Skin epidermis (tissue), 12 donors: ENCODE results near the gene MED8.

Source experiments
- H3K27ac ChIP-seq, 21 experiments: fragments of 200-600 bp; sonication (generic) in 11 of 21; one replicate each; pipeline ENCODE4 v1.5.0; 2020; ENCODE audit warnings: mild to moderate bottlenecking in 3 of 21, inconsistent platforms in 2 of 21, moderate library complexity in 2 of 21
- H3K4me3 ChIP-seq, 7 experiments: fragments of 200-600 bp; sonication (generic) in 2 of 7; one replicate each; pipeline ENCODE4 v1.5.0; 2020; ENCODE audit warnings: inconsistent platforms in 2 of 7, mild to moderate bottlenecking in 2 of 7, moderate library complexity in 1 of 7

MED8 gene

DNA sequence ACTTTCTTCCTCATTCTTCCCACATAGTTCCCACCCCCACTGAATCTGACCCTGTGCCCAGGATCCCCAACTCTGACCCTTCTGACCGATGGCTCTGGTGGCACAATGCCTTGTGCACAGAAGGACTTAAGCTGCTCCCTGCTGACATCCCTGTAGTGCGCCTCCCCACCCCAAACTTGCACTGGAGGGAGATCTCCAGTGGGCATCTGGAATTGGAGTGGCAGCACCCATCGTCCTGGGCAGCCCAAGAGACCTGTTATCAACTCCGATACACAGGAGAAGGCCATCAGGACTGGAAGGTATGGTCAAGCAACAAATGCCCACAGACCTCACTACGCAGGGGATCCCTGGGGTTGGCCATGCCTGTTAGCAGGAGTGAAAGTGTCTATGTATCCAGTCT, 43.0 kb downstream of the MED8 start:
- peak overlapping the region in 1 of 21 experiments; percentile 6 for H3K27ac ChIP-seq
- H3K4me3 ChIP-seq: no peak overlapping the region

- H3K4me3 ChIP-seq: no peak overlapping the region
- no peak overlapping the region for H3K27ac ChIP-seq
Measured at GRCh38 chr1:43345120-43345519, 44.5 kb downstream of the MED8 start.

GRCh38 chr1:43344267-43344850, 45.2 kb downstream of the MED8 start:
- Histone ChIP-seq H3K4me3 (no peak overlapping the region), H3K27ac (no peak overlapping the region)

- H3K4me3 ChIP-seq: no peak overlapping the region
- H3K27ac ChIP-seq: no peak overlapping the region
Measured at GRCh38 chr1:43340559-43340958, 49.0 kb downstream of the MED8 start.

DNA sequence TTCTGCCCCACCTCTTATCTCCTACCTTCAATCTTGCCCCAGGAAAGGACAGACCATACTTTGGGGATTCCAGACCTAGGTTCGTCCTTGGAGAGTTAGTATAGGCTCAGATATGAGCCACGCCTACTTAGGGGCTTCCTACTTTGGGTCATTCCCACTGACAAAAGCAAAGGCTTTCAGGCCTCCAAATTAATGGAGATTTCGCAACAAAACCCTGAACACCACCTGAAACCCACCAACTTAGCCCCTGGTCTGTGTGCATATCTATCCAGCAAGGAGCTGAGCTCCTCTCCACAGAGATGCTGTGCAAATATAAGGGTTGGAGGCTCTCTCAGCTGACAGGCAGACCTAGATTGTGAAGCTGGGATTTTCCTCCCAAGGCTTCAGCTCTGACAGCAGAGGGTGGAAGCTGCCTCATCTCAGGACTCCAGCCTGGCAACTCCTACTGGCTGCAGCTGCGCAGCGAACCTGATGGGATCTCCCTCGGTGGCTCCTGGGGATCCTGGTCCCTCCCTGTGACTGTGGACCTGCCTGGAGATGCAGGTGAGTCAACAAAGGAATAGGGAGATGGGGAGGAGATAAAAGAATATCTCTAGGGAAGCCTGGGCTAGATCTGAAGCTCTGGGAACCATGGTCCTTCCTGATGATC, 49.9 kb downstream of the MED8 start:
- Histone ChIP-seq H3K27ac (no peak overlapping the region), H3K4me3 (no peak overlapping the region)

GRCh38 chr1:43338001-43338400, 51.6 kb downstream of the MED8 start:
- H3K27ac ChIP-seq: no peak overlapping the region
- H3K4me3 ChIP-seq: no peak overlapping the region

DNA sequence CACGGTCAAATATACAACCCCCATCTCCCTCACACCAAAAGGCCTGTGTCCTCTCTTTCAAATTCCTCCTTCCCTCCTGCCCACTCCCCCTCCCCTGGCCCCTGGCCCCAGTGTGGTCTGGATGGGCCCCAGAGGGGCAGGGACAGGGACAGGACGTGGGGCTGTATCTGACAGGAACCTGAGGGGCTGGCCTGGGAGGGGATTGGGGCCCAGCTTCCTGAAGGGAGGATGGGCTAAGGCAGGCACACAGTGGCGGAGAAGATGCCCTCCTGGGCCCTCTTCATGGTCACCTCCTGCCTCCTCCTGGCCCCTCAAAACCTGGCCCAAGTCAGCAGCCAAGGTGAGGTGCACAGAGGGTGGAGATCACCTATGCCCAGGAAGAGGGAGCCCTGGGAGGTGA, 52.0 kb downstream of the MED8 start, which contains the start of gene MPL:
TSS of gene MPL (plus strand) at position 231 of the 400 bp plus-strand sequence. CDS start at position 262, 31 bp downstream.
- Histone ChIP-seq H3K27ac (no peak within 1 kb of the TSS), H3K4me3 (no peak within 1 kb of the TSS)

DNA sequence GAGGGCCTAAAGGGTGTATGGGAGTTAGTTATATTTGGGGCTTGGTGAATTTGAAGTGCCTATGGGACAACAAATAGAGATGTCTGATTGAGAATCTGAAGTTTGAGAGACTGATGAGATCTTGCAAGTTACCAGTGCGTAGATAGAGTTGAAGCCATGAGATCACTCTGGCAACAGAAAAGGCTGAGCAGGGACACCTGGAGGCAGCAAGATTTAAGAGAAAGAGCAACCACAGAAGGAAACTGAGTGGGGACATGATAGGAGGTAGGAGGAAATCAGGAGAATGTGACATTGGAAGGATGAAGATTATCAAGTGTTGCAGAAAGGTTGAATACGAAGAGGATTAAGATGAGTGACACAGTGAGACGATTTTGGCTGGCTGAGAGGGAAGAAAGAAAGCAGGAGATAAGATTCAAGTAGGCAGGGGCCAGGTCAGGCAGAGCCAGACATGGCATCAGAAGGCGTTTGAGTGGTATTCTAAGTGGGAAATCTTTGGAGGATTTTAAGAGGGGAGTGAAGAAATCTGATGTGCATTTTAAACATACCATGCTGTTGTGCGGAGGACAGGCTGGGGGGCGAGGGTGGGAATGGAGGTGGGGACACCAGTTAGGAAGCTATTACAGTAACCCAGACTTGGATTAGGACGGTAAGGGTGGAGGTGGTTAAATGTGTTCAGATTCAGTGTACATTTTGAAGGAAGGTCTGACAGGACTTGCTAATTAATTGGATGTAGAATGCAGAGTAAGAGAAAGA, 55.0 kb downstream of the MED8 start:
- Histone ChIP-seq H3K4me3 (no peak overlapping the region), H3K27ac (no peak overlapping the region)
